HepG2 (cell line): ENCODE results near the gene TOR4A. TPM values are rescaled to one million over a fixed set of nuclear protein-coding genes. Genes with fewer than 3 reads are reported as not detected.

Source experiments
- CC2D1A ChIP-seq: sonication (generic); formaldehyde crosslinking; IDR thresholded peaks from 2 replicates; pipeline ENCODE4 v1.8.1; 2023; ENCODE audit warnings: mild to moderate bottlenecking, missing genetic modification reagents
- GZF1 ChIP-seq: sonication (generic); formaldehyde crosslinking; IDR thresholded peaks from 2 replicates; pipeline ENCODE4 v1.5.1; 2020; ENCODE audit warnings: mild to moderate bottlenecking, missing genetic modification reagents
- HMGXB4 ChIP-seq, 2 experiments: sonication (generic) in 1 of 2; formaldehyde crosslinking in 1 of 2; IDR thresholded peaks; 2 replicates each; pipeline versions ENCODE4 v1.4.0 to v1.6.1; 2018 to 2020; ENCODE audit warnings: missing genetic modification reagents in 2 of 2, borderline replicate concordance in 1 of 2, low read depth in 1 of 2, mild to moderate bottlenecking in 1 of 2, missing biosample characterization in 1 of 2
- MAX ChIP-seq: IDR thresholded peaks from 2 replicates; pipeline ENCODE4 v1.6.1; 2012; ENCODE audit warnings: inconsistent platforms
- MEF2D ChIP-seq: sonication (generic); formaldehyde crosslinking; IDR thresholded peaks from 2 replicates; pipeline ENCODE4 v1.5.1; 2020; ENCODE audit warnings: mild to moderate bottlenecking, missing genetic modification reagents
- NR2F6 ChIP-seq, 2 experiments: IDR thresholded peaks; 2 replicates each; pipeline ENCODE4 v1.6.1; 2016; ENCODE audit warnings: antibody characterized with exemption in 1 of 2, mild to moderate bottlenecking in 1 of 2
- PHF5A ChIP-seq: IDR thresholded peaks from one replicate; pipeline ENCODE4 v1.6.1; 2018; ENCODE audit warnings: low read depth, missing genetic modification reagents; ENCODE audit not compliant: unreplicated experiment
- RARG ChIP-seq: sonication (generic); formaldehyde crosslinking; IDR thresholded peaks from 2 replicates; pipeline ENCODE4 v1.4.0; 2020; ENCODE audit warnings: low read depth, mild to moderate bottlenecking, missing genetic modification reagents
- RBFOX2 ChIP-seq: fragments of 200-400 bp; formaldehyde crosslinking; IDR thresholded peaks from 2 replicates; pipeline ENCODE4 v1.6.1; 2017; ENCODE audit warnings: low read depth, mild to moderate bottlenecking, low read length
- SSRP1 ChIP-seq: IDR thresholded peaks from 2 replicates; pipeline ENCODE4 v1.6.1; 2016; ENCODE audit warnings: control low read depth
- TBX2 ChIP-seq: sonication (generic); formaldehyde crosslinking; IDR thresholded peaks from 2 replicates; pipeline ENCODE4 v1.5.0; 2020; ENCODE audit warnings: missing genetic modification reagents, mild to moderate bottlenecking, borderline replicate concordance
- TRAFD1 ChIP-seq: sonication (generic); formaldehyde crosslinking; IDR thresholded peaks from 2 replicates; pipeline ENCODE4 v1.5.1; 2020; ENCODE audit warnings: missing genetic modification reagents, mild to moderate bottlenecking, borderline replicate concordance
- ZBTB38 ChIP-seq: sonication (generic); formaldehyde crosslinking; IDR thresholded peaks from 2 replicates; pipeline ENCODE4 v1.5.1; 2020; ENCODE audit warnings: mild to moderate bottlenecking, missing genetic modification reagents
- ZBTB39 ChIP-seq: sonication (generic); formaldehyde crosslinking; IDR thresholded peaks from 2 replicates; pipeline ENCODE4 v1.5.0; 2020; ENCODE audit warnings: missing genetic modification reagents
- ZNF224 ChIP-seq: sonication (generic); formaldehyde crosslinking; IDR thresholded peaks from 2 replicates; pipeline ENCODE4 v1.5.0; 2020; ENCODE audit warnings: mild to moderate bottlenecking, missing genetic modification reagents
- ZNF337 ChIP-seq: sonication (generic); formaldehyde crosslinking; IDR thresholded peaks from 2 replicates; pipeline ENCODE4 v1.5.1; 2020; ENCODE audit warnings: missing genetic modification reagents, low read depth, mild to moderate bottlenecking, borderline replicate concordance
- ZNF530 ChIP-seq: sonication (generic); formaldehyde crosslinking; IDR thresholded peaks from 2 replicates; pipeline ENCODE4 v1.5.0; 2020; ENCODE audit warnings: low read depth, mild to moderate bottlenecking, missing genetic modification reagents
- ZNF547 ChIP-seq: sonication (generic); formaldehyde crosslinking; IDR thresholded peaks from 2 replicates; pipeline ENCODE4 v1.5.1; 2020; ENCODE audit warnings: mild to moderate bottlenecking, missing genetic modification reagents
- ZNF605 ChIP-seq: sonication (generic); formaldehyde crosslinking; IDR thresholded peaks from 2 replicates; pipeline ENCODE4 v1.8.0; 2022; ENCODE audit warnings: mild to moderate bottlenecking, missing genetic modification reagents
- ZNF777 ChIP-seq: sonication (generic); formaldehyde crosslinking; IDR thresholded peaks from 2 replicates; pipeline ENCODE4 v1.4.0; 2020; ENCODE audit warnings: missing genetic modification reagents
- ZUFSP ChIP-seq: sonication (generic); formaldehyde crosslinking; IDR thresholded peaks from 2 replicates; pipeline ENCODE4 v1.9.0; 2021; ENCODE audit warnings: missing genetic modification reagents, mild to moderate bottlenecking, borderline replicate concordance
- polyA plus RNA-seq, 8 experiments: library from polyadenylated mRNA; depleted of rRNA in 3 of 8; stranded (reverse) in 7 of 8; unstranded in 1 of 8; fragments of >200 nt; fragmentation: Illumina TruSeq in 4 of 8; extraction: Trizol in 4 of 8; gene quantifications; 2 replicates each; pipeline versions ENCODE4 v1.2.1 to v1.2.3, GENCODE V29; 2011 to 2016; ENCODE audit warnings: low read depth in 4 of 8, missing spikeins in 1 of 8, mixed read lengths in 1 of 8; ENCODE audit not compliant: insufficient read depth in 1 of 8
- total RNA-seq, 5 experiments: library from RNA; depleted of rRNA; stranded (reverse); fragments of >200 nt; fragmentation: Illumina TruSeq; extraction: Trizol; gene quantifications; 2 replicates each; pipeline ENCODE4 v1.2.3, GENCODE V29; 2016; ENCODE audit warnings: low read depth in 1 of 5

Gene TOR4A
- total and polyA plus RNA-seq, 2 of the 13 experiments (the other 11 are each of a cell fraction or from before 2014, with no cell fraction given), result 11.1 to 14.2 TPM

- TF ChIP-seq ZUFSP (CRISPR knock-in tag) (no peak), TBX2 (no peak), NR2F6 (IDR thresholded peaks at IDR 0.05) (0 out of 2 replicates have a peak, but pooled peaks have one; percentile 5), NR2F6 (CRISPR knock-in tag; IDR thresholded peaks at IDR 0.05) (no peak), ZNF224 (CRISPR knock-in tag) (0 out of 2 replicates have a peak, but pooled peaks have one; percentile 61), GZF1 (CRISPR knock-in tag) (no peak), CC2D1A (CRISPR knock-in tag) (no peak), SSRP1 (CRISPR knock-in tag) (no peak), ZNF547 (CRISPR knock-in tag) (0 out of 2 replicates have a peak, but pooled peaks have one; percentile 8), ZNF530 (no peak), ZBTB39 (CRISPR knock-in tag) (no peak), ZBTB38 (peak; percentile 36; the same call in 1 of the 2 replicates), MEF2D (CRISPR knock-in tag) (0 out of 2 replicates have a peak, but pooled peaks have one; percentile 25), HMGXB4 (CRISPR knock-in tag; IDR thresholded peaks at IDR 0.05; ENCODE audit: borderline replicate concordance in 1 of 2, low read depth in 1 of 2) (0 out of 4 replicates have a peak, but pooled peaks of 1 of the 2 experiments have one; percentile 5), ZNF337 (CRISPR knock-in tag) (no peak), ZNF605 (CRISPR knock-in tag) (no peak), ZNF777 (0 out of 2 replicates have a peak, but pooled peaks have one; percentile 1), RBFOX2 (peak; percentile 76), PHF5A (CRISPR knock-in tag) (no peak), RARG (CRISPR knock-in tag) (no peak), MAX (no peak), TRAFD1 (CRISPR knock-in tag) (no peak)
Observed at GRCh38 chr9:137242269-137243203, 35.0 kb upstream of the TOR4A start (continued).
